Upper lobe of left lung (tissue), 6 donors: ENCODE results near the gene DHX38. TPM values are rescaled to one million over a fixed set of nuclear protein-coding genes. Genes with fewer than 3 reads are reported as not detected.

Experiments
- ATAC-seq, 2 donors: fragments of 200-7000 bp; cut with Tn5 transposase; one replicate each; pipeline ENCODE4 v1.9.1; 2022; ENCODE audit warnings: mild to moderate bottlenecking in 2 of 2, moderate library complexity in 2 of 2; ENCODE audit not compliant: low FRiP score in 2 of 2
- DNase-seq, 2 donors: peaks; one replicate each; pipeline ENCODE4 v3.0.0-alpha.2; 2019 to 2020
- H3K27ac ChIP-seq, 4 donors: fragments of 200-600 bp; sonication (generic); one replicate each; pipeline ENCODE4 v1.5.1; 2016 to 2019
- H3K27me3 ChIP-seq, 4 donors: fragments of 200-600 bp; sonication (generic); one replicate each; pipeline ENCODE4 v1.5.1; 2017 to 2019
- H3K36me3 ChIP-seq, 4 donors: fragments of 200-600 bp; sonication (generic); one replicate each; pipeline ENCODE4 v1.5.1; 2016 to 2019
- H3K4me1 ChIP-seq, 4 donors: fragments of 200-600 bp; sonication (generic); one replicate each; pipeline ENCODE4 v1.5.1; 2018 to 2019
- H3K4me3 ChIP-seq, 4 donors: fragments of 200-600 bp; sonication (generic); one replicate each; pipeline ENCODE4 v1.5.1; 2017 to 2019; ENCODE audit warnings: mild to moderate bottlenecking in 2 of 4, moderate library complexity in 1 of 4
- H3K9me3 ChIP-seq, 4 donors: fragments of 200-600 bp; sonication (generic); one replicate each; pipeline ENCODE4 v1.5.1; 2018 to 2019
- CTCF ChIP-seq, 6 experiments: fragments of 450-650 bp in 4 of 6; fragments of 200-600 bp in 2 of 6; sonication (generic) in 2 of 6; IDR thresholded peaks; one replicate each; pipeline ENCODE4 v1.5.1; 2016 to 2019; ENCODE audit warnings: antibody characterized with exemption in 6 of 6
- EP300 ChIP-seq, 4 donors: sonication (generic); formaldehyde crosslinking; IDR thresholded peaks; one replicate each; pipeline ENCODE4 v1.5.1; 2017; ENCODE audit warnings: antibody characterized with exemption in 4 of 4, control low read depth in 2 of 4
- POLR2A ChIP-seq, 4 donors: fragments of 450-650 bp; IDR thresholded peaks; one replicate each; pipeline ENCODE4 v1.5.1; 2016 to 2017; ENCODE audit warnings: antibody characterized with exemption in 4 of 4, mild to moderate bottlenecking in 2 of 4
- POLR2AphosphoS5 ChIP-seq, 2 donors: sonication (generic); formaldehyde crosslinking; IDR thresholded peaks; one replicate each; pipeline ENCODE4 v1.5.1; 2017; ENCODE audit warnings: antibody characterized with exemption in 2 of 2
- WGBS, 2 donors: methylation state at CpG; one replicate each; pipeline ENCODE4 v1.1.5; 2017 to 2018; 5-methylcytosine and 5-hydroxymethylcytosine counted together
- total RNA-seq, 6 donors: library from RNA; depleted of rRNA in 4 of 6; stranded (reverse); fragments of >200 nt in 4 of 6; gene quantifications; one replicate each; pipeline versions ENCODE4 v1.1.0 to v1.2.1, GENCODE V29; 2016 to 2021
- donor health status: DM: no; HTN: no; CAD: no; lungs with moderate emphysema.
- donor health status: DM: no; HTN: yes; CAD: no; lungs with severe emphysema.

The DHX38 gene
- total RNA-seq, 6 donors from 2014 or later = 45.9 to 211 (median 76.8) TPM

DNA sequence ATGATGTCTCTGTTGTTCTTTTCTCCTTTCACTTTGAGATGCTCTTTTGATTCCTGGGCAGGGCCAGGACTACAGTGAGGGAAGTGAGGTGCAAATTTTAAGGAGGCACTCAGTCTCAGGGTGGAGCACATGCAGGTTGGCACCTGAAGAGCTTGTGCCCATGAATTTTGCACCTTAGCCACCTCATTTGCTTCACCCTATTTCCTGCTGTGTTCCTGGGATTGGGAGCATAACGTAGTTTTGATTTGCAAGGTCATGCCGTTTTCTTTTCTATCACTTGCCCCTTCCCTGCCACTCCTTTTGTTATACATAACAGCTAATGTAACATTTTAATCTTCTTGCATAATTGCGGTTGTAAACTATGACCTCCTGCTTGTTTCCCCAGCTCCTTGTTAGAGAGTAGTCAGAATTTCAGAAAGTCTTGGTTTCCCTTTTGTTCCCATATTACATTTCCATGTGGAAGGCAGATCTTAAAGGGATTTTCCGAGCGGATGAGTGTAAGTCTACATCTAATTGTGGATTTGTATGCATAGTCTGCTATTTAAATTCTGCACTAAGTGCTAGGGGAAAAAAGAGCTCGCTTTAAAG is 68.6 kb downstream of the DHX38 start:
- no peaks in the 10 kb centered on the region for H3K4me1 ChIP-seq
- H3K27me3 ChIP-seq = no peaks in the 10 kb centered on the region
- no peak for TF ChIP-seq CTCF (IDR thresholded peaks at IDR 0.05)
- TF ChIP-seq EP300 (IDR thresholded peaks at IDR 0.05) = no peak
- TF ChIP-seq POLR2A (IDR thresholded peaks at IDR 0.05) = no peak
- no peak for TF ChIP-seq POLR2AphosphoS5 (IDR thresholded peaks at IDR 0.05)
- DNase-seq = no peak
- H3K27ac ChIP-seq = no peak overlapping the region
- H3K36me3 ChIP-seq = no peaks in the 10 kb centered on the region
- no peak for ATAC-seq
- no peak overlapping the region for H3K4me3 ChIP-seq
- no peaks in the 10 kb centered on the region for H3K9me3 ChIP-seq
- WGBS, 2 donors = 72 to 80% methylated on average over 6 of the region's 6 CpGs

Other genes starting within 250 kb of the DHX38 start
- 10 to 100 TPM; 22.0 to 31.2 (median 29.1) TPM for gene ATXN1L, start 247.9 kb upstream of the DHX38 start, total RNA-seq
- 10 to 100 TPM in 2 of 6 donors, 1 to 10 TPM in 4; 5.9 to 32.5 (median 7.4) TPM for gene ZNF821, start 209.7 kb upstream of the DHX38 start, total RNA-seq
- gene IST1, start 198.3 kb upstream of the DHX38 start, total RNA-seq = 100 to 1,000 TPM; 164 to 224 (median 176) TPM
- under 1 TPM in 5 of 6 donors, not detected in 1; under 0.01 to 0.59 (median 0.17) TPM for gene PKD1L3, start 93.4 kb upstream of the DHX38 start, total RNA-seq
- gene DHODH, start 85.1 kb upstream of the DHX38 start, total RNA-seq = 10 to 100 TPM in 2 of 6 donors, 1 to 10 TPM in 4; 5.8 to 13.2 (median 7.8) TPM
- 100 to 1,000 TPM in 1 of 6 donors, 10 to 100 TPM in 5; 13.7 to 132 (median 40.0) TPM for gene HP, start 39.3 kb upstream of the DHX38 start, total RNA-seq
- gene HPR, start 30.6 kb upstream of the DHX38 start, total RNA-seq = 1 to 10 TPM in 2 of 6 donors, under 1 TPM in 1, not detected in 3; 0.76 to 2.2 (median 1.4) TPM
- 10 to 100 TPM in 2 of 6 donors, 1 to 10 TPM in 4; 5.7 to 13.4 (median 9.6) TPM for gene TXNL4B, start 227 bp upstream of the DHX38 start, total RNA-seq
- 1 to 10 TPM in 3 of 6 donors, under 1 TPM in 3; 0.15 to 7.3 (median 1.1) TPM for gene PMFBP1, start 78.3 kb downstream of the DHX38 start, total RNA-seq